AG08395 (cell line): ENCODE results near the gene SAMD7.

Experiments used
- DNase-seq: peaks from one replicate; pipeline ENCODE4 v3.0.0; 2012; ENCODE audit warnings: mixed read lengths, low spot score

SAMD7 gene

GRCh38 chr3:169966951-169967915, 55.9 kb downstream of the SAMD7 start:
- peak; percentile 58 for DNase-seq

DNA sequence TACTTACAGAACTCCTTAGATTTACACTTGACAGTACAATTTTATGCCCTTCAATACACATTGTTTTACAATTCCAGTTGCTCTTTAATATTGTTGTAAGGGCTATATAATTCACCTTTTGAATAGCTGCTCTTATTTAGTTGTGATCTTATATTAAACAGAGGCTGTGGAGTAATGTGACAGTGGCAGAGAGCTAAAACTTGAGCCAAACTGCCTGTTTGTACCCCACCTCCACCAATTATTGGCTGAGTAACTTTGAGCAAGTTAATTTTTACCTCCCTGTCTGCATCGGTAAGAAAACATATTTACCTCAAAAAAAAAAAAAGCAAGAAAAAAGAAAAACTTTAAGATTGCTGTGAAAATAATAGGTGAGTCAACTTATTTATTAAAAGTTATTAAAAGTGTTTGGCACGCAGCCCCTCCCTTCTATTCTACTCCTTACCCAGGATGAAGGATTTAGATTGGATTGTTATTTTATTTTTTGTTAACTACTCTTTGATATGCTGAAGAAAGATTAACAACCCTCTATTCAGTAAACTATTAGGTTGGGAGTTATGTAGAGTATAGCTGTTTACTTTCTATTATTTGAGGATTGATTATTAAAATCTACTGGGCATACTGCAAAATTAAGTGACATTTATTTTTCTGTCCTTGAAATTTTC, 57.0 kb downstream of the SAMD7 start:
- DNase-seq = no peak

DNA sequence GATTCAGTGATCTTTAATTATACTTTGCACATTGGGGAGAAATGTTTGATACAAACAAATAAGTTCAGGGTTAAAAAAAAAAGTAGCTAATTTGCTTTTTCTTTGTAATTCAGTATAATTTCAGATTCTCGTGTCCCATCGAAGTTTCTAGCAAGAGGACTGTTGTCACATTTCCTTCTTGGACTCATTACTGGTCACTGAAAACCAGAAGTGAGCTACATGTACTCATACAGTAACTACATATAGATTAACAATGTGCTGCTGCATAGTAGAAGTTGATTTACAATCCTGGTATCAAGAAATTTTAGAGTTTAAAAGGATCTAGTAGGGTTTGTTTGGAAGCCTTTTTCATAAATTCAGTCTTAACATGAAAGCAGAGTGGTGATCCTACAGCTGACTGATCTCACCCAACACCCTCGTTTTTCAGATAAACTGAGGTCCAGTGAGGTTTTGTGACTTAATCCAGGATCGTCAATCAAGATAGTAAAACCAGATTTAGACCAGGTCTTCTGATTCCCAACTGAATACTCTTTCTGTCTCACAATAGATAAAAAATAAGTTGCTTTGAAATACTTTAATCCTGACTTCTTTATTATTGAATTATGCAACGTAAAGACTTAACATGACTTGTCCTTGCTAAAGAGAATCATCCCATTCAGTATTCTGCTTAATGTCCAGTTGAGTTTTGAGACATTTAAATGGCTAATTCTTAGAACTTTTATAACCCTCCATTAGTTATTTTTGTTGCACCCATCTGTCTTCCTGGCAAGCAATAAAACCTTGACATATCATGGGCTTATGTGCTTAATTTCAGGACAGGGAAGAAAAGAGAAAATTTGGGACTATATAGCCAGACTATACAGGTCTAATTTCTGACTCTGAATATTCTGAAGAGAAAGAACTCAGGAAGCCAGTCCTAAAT, 58.1 kb downstream of the SAMD7 start:
- no peak for DNase-seq

DNA sequence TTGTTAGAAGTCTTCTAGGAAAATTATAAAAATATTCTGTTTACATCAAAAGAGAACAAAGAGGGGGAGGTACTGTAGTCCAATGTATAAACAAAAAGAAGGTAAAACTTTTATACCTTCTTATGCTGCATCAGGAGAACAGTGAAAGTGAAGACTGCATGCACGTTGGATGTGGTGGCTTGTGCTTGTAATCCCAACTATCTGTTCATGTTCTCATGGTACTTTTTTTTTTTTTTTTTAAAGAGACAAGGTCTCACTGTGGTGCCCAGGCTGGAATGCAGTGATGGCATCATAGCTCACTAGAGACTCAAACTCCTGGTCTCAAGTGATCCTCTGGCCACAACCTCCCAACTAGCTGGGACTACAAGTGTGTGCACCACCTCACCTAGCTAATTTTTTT, 59.5 kb downstream of the SAMD7 start:
- no peak for DNase-seq

- no peak for DNase-seq
Observed at GRCh38 chr3:169971522-169971921, 60.1 kb downstream of the SAMD7 start.

DNA sequence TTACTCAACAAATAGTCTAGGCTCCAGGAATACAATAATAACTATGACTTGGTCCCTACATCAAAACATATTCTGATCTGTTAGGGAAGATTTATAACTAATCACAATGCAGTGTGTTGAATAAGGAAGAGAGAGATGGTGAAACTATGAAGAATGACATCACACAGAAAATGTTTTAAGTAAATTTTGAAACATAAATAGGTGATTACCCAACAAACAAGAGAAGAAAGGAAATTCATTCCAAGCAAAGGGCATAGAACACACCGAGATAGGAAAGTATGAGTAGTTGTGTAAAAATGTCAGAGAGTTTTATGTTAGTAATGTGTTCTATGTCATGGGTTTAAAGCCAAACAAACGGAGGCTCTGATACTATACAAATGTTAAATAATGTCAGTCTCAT, 68.7 kb downstream of the SAMD7 start:
- DNase-seq = no peak

DNA sequence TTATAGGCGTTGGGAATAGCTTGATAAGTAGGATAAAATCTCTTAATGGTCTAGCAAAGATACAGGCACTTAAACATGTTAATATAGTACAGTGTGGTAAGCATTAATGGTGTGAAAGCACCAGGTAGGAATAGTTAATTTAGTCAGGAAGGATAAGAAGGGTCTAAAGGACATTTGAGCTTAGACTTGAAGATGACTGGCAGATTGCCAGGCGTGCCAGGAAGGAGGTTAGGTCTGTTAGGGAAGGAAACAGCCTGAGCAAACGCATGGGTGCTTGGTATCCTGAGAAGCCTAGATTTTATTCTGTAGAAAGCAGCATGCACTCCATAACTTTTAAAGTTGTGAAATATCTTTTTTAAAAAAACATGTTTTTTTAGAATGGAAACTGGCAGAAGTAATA, 72.9 kb downstream of the SAMD7 start:
- no peak for DNase-seq
